ENCODE measurements around the gene AP2M1. TPM values are rescaled to one million over a fixed set of nuclear protein-coding genes. Genes with fewer than 3 reads are reported as not detected.

AP2M1 gene
- total RNA-seq, 4 donors from 2014 or later = 153 to 318 (median 182) TPM

GRCh38 chr3:184231671-184232070 is 57.0 kb downstream of the AP2M1 start:
- peaks cover 69% of the 10 kb centered on the region for H3K27me3 ChIP-seq
- no peaks in the 10 kb centered on the region for H3K9me3 ChIP-seq
- WGBS, 2 donors (ENCODE audit: low coverage in 1 of 2) = 41% methylated on average over 3 of the region's 3 CpGs; no CpG with 5 or more reads in 1 of the 2 donors
- DNase-seq = no peak
- intact Hi-C loops (cut with DNase I; ENCODE audit: low total_unique reads) = loop anchor here (10.0 kb wide), 2 partner anchors 87 to 337 kb away; no protein-coding TSS in a partner anchor
- no peak overlapping the region for H3K27ac ChIP-seq
- in situ Hi-C loops (cut with MboI; ENCODE audit: low pct_ligation_motif_present in 1 of 4, low pct_unique_long_range_greater_than_20kb in 1 of 4, low sequenced_read_pairs in 3 of 4) = loop anchor here in 3 of 4 donors (25.0 kb wide), 2 partner anchors 94 to 344 kb away; partner anchors contain the start of genes PARL (in 3 of the 3) and EIF2B5 (in 1 of the 3)
- H3K36me3 ChIP-seq = no peaks in the 10 kb centered on the region
- TF ChIP-seq EP300 (IDR thresholded peaks at IDR 0.05; ENCODE audit: low read depth) = no peak
- TF ChIP-seq POLR2A (IDR thresholded peaks at IDR 0.05) = no peak
- TF ChIP-seq CTCF (IDR thresholded peaks at IDR 0.05) = no peak
- no peak for TF ChIP-seq POLR2AphosphoS5 (IDR thresholded peaks at IDR 0.05)
- H3K4me3 ChIP-seq = no peak overlapping the region
- peaks cover 9 to 23% (median 17%) of the 10 kb centered on the region in 4 donors for H3K4me1 ChIP-seq

GRCh38 chr3:184233127-184233843 is 58.6 kb downstream of the AP2M1 start:
- Histone ChIP-seq H3K36me3 (no peaks in the 10 kb centered on the region), H3K9me3 (no peaks in the 10 kb centered on the region), H3K4me3 (no peak overlapping the region), H3K27ac (no peak overlapping the region), H3K4me1 (peaks cover 9 to 23% (median 17%) of the 10 kb centered on the region in 4 donors), H3K27me3 (peaks cover 53% of the 10 kb centered on the region)
- no peak for DNase-seq
- intact Hi-C loops (cut with DNase I; ENCODE audit: low total_unique reads) (loop anchor here (10.0 kb wide), 2 partner anchors 88 to 338 kb away; no protein-coding TSS in a partner anchor), in situ Hi-C loops (cut with MboI; ENCODE audit: low pct_ligation_motif_present in 1 of 4, low pct_unique_long_range_greater_than_20kb in 1 of 4, low sequenced_read_pairs in 3 of 4) (loop anchor here in 3 of 4 donors (25.0 kb wide), 2 partner anchors 96 to 346 kb away; partner anchors contain the start of genes PARL (in 3 of the 3) and EIF2B5 (in 1 of the 3))
- TF ChIP-seq POLR2AphosphoS5 (IDR thresholded peaks at IDR 0.05) (no peak), POLR2A (IDR thresholded peaks at IDR 0.05) (no peak), CTCF (IDR thresholded peaks at IDR 0.05) (no peak), EP300 (IDR thresholded peaks at IDR 0.05; ENCODE audit: low read depth) (no peak)
- WGBS, 2 donors (ENCODE audit: low coverage in 1 of 2) = 89% methylated on average over 22 of the region's 23 CpGs; no CpG with 5 or more reads in 1 of the 2 donors

Other genes with a start within 250 kb of the AP2M1 start
- 100 to 1,000 TPM in 1 of 4 donors, 10 to 100 TPM in 3; 74.1 to 168 (median 83.8) TPM for gene ABCC5, start 157.0 kb upstream of the AP2M1 start, total RNA-seq
- gene HTR3D, start 143.1 kb upstream of the AP2M1 start, total RNA-seq = not detected
- gene HTR3C, start 121.8 kb upstream of the AP2M1 start, total RNA-seq = under 1 TPM in 1 of 4 donors, not detected in 3; 0.48 TPM
- 1 to 10 TPM in 2 of 4 donors, under 1 TPM in 1, not detected in 1; 0.80 to 1.8 (median 1.3) TPM for gene HTR3E, start 77.8 kb upstream of the AP2M1 start, total RNA-seq
- 10 to 100 TPM; 45.1 to 49.7 (median 48.1) TPM for gene EIF2B5, start 39.5 kb upstream of the AP2M1 start, total RNA-seq
- 100 to 1,000 TPM in 1 of 4 donors, 10 to 100 TPM in 3; 54.1 to 174 (median 65.7) TPM for gene DVL3, start 19.5 kb upstream of the AP2M1 start, total RNA-seq
- gene ABCF3, start 11.3 kb downstream of the AP2M1 start, total RNA-seq = 100 to 1,000 TPM in 2 of 4 donors, 10 to 100 TPM in 2; 58.6 to 286 (median 133) TPM
- gene VWA5B2, start 54.7 kb downstream of the AP2M1 start, total RNA-seq = 1 to 10 TPM in 2 of 4 donors, under 1 TPM in 1, not detected in 1; 0.95 to 5.0 (median 1.4) TPM
- 10 to 100 TPM; 37.3 to 67.3 (median 52.2) TPM for gene ALG3, start 74.1 kb downstream of the AP2M1 start, total RNA-seq
- gene EEF1AKMT4, start 74.8 kb downstream of the AP2M1 start, total RNA-seq = 1 to 10 TPM in 3 of 4 donors, not detected in 1; 4.0 to 7.3 (median 5.9) TPM
- gene CAMK2N2, start 86.7 kb downstream of the AP2M1 start, total RNA-seq = not detected
- gene ECE2, start 101.2 kb downstream of the AP2M1 start, total RNA-seq = not detected
- 100 to 1,000 TPM in 3 of 4 donors, 10 to 100 TPM in 1; 63.6 to 234 (median 195) TPM for gene PSMD2, start 124.4 kb downstream of the AP2M1 start, total RNA-seq
- 100 to 1,000 TPM; 135 to 453 (median 217) TPM for gene EIF4G1, start 139.8 kb downstream of the AP2M1 start, total RNA-seq
- 10 to 100 TPM; 18.5 to 41.1 (median 28.8) TPM for gene FAM131A, start 162.7 kb downstream of the AP2M1 start, total RNA-seq
- gene CLCN2, start 186.8 kb downstream of the AP2M1 start, total RNA-seq = 100 to 1,000 TPM in 1 of 4 donors, 10 to 100 TPM in 3; 13.7 to 246 (median 73.1) TPM
- gene POLR2H, start 186.9 kb downstream of the AP2M1 start, total RNA-seq = 100 to 1,000 TPM in 3 of 4 donors, 10 to 100 TPM in 1; 74.4 to 206 (median 146) TPM
- not detected for gene THPO, start 203.4 kb downstream of the AP2M1 start, total RNA-seq
- gene CHRD, start 205.2 kb downstream of the AP2M1 start, total RNA-seq = 1 to 10 TPM; 1.9 to 7.0 (median 4.5) TPM